AG09319 (cell line): ENCODE results near the gene CDH18.
A peak's percentile ranks its signal among the peaks of the same experiment; 100 is the strongest.

Experiments used
- DNase-seq: peaks from one replicate; pipeline ENCODE4 v3.0.0-alpha.2; 2010; ENCODE audit warnings: low read depth; ENCODE audit errors: extremely low read depth
- TF ChIP-seq, protein P1 (sequence below): IDR thresholded peaks from 2 replicates; pipeline ENCODE4 v1.5.1; 2011; ENCODE audit warnings: low read depth, mild to moderate bottlenecking, inconsistent platforms, low read length, moderate library complexity

CDH18 gene

GRCh38 chr5:19891658-19892057 lies 96.3 kb downstream of the CDH18 start:
- TF ChIP-seq, protein P1, sequence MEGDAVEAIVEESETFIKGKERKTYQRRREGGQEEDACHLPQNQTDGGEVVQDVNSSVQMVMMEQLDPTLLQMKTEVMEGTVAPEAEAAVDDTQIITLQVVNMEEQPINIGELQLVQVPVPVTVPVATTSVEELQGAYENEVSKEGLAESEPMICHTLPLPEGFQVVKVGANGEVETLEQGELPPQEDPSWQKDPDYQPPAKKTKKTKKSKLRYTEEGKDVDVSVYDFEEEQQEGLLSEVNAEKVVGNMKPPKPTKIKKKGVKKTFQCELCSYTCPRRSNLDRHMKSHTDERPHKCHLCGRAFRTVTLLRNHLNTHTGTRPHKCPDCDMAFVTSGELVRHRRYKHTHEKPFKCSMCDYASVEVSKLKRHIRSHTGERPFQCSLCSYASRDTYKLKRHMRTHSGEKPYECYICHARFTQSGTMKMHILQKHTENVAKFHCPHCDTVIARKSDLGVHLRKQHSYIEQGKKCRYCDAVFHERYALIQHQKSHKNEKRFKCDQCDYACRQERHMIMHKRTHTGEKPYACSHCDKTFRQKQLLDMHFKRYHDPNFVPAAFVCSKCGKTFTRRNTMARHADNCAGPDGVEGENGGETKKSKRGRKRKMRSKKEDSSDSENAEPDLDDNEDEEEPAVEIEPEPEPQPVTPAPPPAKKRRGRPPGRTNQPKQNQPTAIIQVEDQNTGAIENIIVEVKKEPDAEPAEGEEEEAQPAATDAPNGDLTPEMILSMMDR: no peak
- DNase-seq: peak; percentile 3

GRCh38 chr5:19886123-19886917 lies 101.7 kb downstream of the CDH18 start:
- TF ChIP-seq, protein P1: no peak
- peak; percentile 25 for DNase-seq

DNA sequence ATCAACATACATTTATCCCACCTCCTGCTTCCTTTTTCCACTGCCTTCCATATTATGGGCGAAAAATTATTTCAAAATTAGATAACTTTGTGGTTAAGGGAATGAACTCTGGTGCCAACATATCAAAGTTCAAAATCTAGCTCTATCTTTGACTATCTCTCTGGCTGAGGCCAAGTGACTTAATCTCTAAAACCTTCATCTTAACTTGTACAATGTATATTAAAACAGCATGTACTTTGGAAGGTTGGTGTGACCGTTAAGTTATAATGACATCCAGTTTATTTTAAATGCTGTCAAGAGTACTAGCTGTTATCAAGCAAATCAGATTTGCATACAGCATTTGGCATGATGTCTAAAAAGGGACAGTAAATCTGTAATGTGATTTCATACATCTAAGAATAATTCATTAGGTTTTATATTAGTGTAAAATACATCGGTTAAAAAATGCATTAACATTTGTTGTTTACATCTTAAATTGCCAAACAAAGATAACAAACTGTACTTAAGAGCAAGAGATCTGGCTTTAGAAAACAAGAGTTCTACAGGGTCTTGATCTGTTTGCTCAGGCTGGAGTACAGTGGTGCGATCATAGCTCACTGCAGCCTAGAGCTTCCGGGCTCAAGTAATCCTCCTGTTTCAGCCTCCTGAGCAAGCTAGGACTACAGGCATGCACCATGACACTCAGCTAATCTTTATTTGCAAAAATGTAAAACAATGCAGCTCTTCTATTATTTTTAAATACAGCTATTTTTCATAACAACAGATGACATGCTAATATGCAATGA lies 102.8 kb downstream of the CDH18 start:
- TF ChIP-seq, protein P1: no peak
- no peak for DNase-seq

DNA sequence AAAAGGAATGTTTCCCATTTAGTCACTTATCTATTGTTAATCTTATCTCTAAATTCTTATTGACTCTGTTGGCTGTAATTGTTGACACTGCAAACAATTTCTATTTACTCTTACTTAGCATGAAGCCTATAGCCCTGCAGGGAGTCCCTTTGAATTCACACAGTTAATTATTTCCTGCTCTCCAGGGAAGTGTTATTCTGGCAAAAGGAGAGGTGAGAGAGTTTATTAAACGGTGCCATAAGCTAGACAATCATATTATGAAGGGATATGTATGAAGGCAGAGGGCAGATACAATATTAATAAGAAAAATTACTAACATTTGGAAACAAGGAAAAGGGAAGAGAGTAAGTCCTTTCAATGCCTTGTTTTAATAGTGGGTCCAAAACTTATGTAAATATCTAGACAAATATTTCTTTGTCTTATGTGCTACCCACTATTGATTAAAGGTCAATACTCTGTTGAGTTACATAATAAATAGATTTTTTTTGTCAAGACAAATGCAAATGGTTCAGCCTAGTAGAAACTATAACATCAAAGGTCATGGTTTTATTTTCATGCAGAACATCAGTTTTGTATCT lies 107.1 kb downstream of the CDH18 start:
- no peak for DNase-seq
- TF ChIP-seq, protein P1: no peak

DNA sequence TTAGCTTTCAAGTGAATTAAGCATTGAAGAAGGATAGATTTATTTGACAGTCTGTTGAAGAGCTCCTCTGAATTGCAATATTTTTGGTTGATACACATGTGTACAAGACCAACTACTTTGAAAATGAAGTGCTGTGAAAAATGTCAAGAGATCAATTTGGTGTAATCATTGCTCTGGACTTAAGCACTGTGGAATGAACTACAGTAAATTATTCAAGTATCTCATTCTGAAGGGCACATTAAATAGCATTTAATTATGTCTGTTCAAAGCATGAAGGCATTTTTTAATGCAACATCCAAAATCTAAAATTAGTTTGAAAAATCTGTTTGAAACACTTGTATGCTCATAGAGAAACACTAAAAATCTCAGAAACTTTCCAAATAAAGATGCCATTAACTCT lies 107.5 kb downstream of the CDH18 start:
- DNase-seq: no peak
- TF ChIP-seq, protein P1: no peak

DNA sequence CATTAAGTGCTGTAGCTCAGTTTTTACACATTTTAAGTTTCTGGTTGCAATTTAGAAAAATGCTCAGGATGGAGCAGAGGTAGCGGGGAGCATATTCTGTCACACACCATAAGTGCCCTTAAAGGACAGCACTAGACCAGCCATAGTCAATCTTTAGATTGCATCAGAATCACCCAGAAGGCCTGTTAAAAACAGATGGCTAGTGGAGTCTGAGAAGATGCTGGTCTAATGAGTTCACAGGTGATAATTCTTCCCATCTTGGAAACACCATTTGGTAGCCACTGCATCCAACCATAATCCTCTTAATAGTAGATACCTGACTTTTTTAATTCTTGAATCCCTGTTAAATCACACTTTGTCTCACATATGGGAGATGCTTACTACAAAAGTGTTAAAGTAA lies 113.2 kb downstream of the CDH18 start:
- TF ChIP-seq, protein P1: no peak
- DNase-seq: no peak

DNA sequence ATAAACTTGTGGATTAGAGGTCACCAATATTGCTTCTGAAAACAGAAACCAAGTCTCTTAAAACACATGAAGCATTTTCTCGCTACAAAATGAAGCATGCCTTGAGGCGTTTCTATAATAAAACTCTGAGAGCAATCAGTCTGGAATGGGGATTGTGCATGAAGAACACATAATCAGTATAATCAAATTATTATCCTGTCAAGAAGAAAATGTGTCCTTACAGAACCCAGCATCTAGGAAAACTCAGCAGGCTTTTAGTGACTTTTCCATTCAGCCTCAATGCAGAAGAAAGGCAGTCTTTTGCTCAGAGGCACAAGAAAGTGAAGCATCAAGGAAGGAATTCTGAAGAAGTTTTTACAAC lies 121.9 kb downstream of the CDH18 start:
- TF ChIP-seq, protein P1: no peak
- DNase-seq: no peak
